T-helper 17 cell (primary cell): ENCODE data around the gene NPHS1. TPM values are rescaled to one million over a fixed set of nuclear protein-coding genes. Genes with fewer than 3 reads are reported as not detected.
A peak's percentile ranks its signal among the peaks of the same experiment; 100 is the strongest.

Source experiments
- ATAC-seq: fragments of 150-1000 bp; cut with Tn5 transposase; 2 replicates; pipeline ENCODE4 v1.10.0; 2021; ENCODE audit warnings: mild to moderate bottlenecking, moderate library complexity
- DNase-seq, 3 donors: peaks; one replicate each; pipeline versions ENCODE4 v3.0.0 to v3.0.0-alpha.2; 2020 to 2021
- H3K9me3 ChIP-seq: one replicate; pipeline ENCODE4 v1.7.0; 2013; ENCODE audit warnings: low read length, mild to moderate bottlenecking; ENCODE audit not compliant: control insufficient read depth, poor library complexity, severe bottlenecking
- H3K27ac Mint-ChIP-seq: one replicate; pipeline ENCODE4 v1.8.0; 2022; ENCODE audit warnings: mild to moderate bottlenecking, moderate library complexity, mixed read lengths
- H3K27me3 Mint-ChIP-seq: one replicate; pipeline ENCODE4 v1.8.0; 2022; ENCODE audit warnings: mixed read lengths
- H3K36me3 Mint-ChIP-seq: one replicate; pipeline ENCODE4 v1.8.0; 2022; ENCODE audit warnings: low read depth, mixed read lengths
- H3K4me1 Mint-ChIP-seq: one replicate; pipeline ENCODE4 v1.8.0; 2022; ENCODE audit warnings: mild to moderate bottlenecking, mixed read lengths
- H3K4me3 Mint-ChIP-seq: one replicate; pipeline ENCODE4 v1.8.0; 2022; ENCODE audit warnings: mild to moderate bottlenecking, moderate library complexity, mixed read lengths
- total RNA-seq, 4 donors: library from RNA in 2 of 4; stranded (reverse) in 2 of 4; gene quantifications; one replicate each; pipeline ENCODE4 v1.2.3 and lab custom pipeline; 2022 to 2026

The NPHS1 gene
- total RNA-seq, 2 donors from 2014 or later = not detected

DNA sequence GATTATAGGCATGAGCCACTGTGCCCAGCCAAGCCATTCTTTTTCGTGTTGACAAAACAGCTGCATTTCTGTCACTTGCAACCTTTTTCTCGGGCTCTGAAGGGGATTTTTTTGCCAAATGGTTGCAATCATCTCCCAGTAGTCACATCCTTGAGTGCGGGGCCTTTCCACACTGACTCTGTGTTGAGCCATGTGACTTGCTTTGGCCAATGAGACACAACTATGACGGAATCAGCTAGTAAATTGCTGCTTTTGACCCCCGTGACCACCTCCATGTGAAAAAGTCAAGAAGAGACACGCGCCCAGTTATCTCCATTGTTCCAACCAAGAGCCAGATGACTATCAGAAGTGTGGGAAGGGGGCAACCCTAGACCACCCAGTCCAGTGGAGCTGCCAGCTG, 18.3 kb downstream of the NPHS1 start:
- H3K27me3 Mint-ChIP-seq = peaks cover 34% of the 10 kb centered on the region
- H3K27ac Mint-ChIP-seq = no peak overlapping the region

DNA sequence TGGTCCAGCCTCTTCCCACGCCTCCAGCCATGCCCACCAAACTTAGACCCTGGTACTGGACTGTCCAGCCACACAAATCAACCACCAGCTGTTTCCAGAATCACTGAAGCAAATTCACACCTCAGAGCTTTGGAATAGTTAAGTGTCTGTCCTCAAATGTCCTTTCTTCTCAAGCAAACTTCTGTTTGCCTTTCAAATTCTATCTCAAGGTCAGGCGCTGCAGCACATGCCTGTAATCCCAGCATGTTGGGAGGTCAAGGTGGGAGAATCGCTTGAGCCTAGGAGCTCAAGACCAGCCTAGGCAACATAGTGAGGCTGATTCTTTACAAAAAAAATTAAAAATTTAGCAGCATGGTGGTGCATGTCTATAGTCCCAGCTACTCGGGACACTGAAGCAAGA, 20.2 kb downstream of the NPHS1 start:
- ATAC-seq (no peak), DNase-seq (no peak)
- Mint-ChIP-seq H3K27me3 (peaks cover 34% of the 10 kb centered on the region), H3K4me1 (no peaks in the 10 kb centered on the region), H3K36me3 (peaks cover 3% of the 10 kb centered on the region), H3K4me3 (no peak overlapping the region), H3K27ac (no peak overlapping the region)
- no peaks in the 10 kb centered on the region for H3K9me3 ChIP-seq

More for the DNA sequence above, 18.3 kb downstream of the NPHS1 start:
- peaks cover 3% of the 10 kb centered on the region for H3K36me3 Mint-ChIP-seq
- no peak overlapping the region for H3K4me3 Mint-ChIP-seq
- ATAC-seq (no peak), DNase-seq (no peak)
- no peaks in the 10 kb centered on the region for H3K4me1 Mint-ChIP-seq
- H3K9me3 ChIP-seq = no peaks in the 10 kb centered on the region

DNA sequence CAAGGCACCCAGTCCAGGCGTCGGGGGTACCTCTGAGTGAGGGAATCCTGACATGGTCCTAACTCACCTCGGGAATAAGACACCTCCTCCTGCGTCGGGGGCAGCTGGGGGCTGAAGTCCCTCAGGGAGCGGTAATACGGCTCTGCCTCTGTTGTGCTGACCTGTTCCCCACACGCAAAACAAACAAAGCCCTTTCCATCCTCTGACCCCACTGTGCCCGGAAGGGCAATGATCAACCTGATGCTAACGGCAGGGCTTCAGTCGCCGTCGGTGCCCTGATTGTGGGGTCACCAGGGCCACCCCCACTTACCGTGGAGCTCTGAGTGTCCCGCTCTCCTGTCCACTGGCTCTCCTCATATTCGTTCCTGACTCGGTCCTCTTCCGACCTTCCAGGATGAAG, 21.3 kb downstream of the NPHS1 start:
- H3K4me1 Mint-ChIP-seq = no peaks in the 10 kb centered on the region
- no peaks in the 10 kb centered on the region for H3K9me3 ChIP-seq
- H3K27ac Mint-ChIP-seq = no peak overlapping the region
- H3K36me3 Mint-ChIP-seq = peaks cover 3% of the 10 kb centered on the region
- peaks cover 33% of the 10 kb centered on the region for H3K27me3 Mint-ChIP-seq
- DNase-seq = no peak
- no peak for ATAC-seq
- no peak overlapping the region for H3K4me3 Mint-ChIP-seq

DNA sequence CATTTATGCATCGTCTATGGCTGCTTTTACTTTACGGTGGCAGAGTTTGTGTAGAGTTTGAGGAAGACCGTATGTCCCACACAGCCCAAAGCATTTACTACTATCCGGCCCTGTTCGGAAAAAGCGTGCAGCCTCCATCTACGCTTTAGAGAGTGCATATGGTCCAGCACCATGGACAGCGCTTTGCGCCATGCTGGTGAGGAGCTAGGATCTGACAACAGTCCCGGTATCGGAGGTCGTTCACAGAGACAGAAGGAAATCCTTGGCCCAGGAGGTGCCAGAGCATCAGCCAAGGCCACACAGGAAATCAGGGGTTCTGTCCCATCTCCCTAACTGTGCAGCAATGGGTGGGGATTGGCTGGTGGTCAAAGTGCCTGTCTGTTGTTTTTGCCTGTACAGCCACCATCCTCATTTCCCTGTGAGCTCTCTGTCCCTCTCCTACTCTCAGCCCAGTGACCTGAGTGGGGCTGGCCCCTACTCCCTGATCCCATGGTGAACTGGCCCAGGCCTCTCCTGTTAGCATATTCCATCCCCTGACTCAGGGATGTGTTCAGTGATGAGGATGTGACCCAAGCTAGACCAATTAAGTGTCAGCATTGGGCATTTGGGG, 23.5 kb downstream of the NPHS1 start:
- H3K27me3 Mint-ChIP-seq = peaks cover 34% of the 10 kb centered on the region
- no peaks in the 10 kb centered on the region for H3K4me1 Mint-ChIP-seq
- no peaks in the 10 kb centered on the region for H3K9me3 ChIP-seq
- DNase-seq = peak in 1 of 3 donors; percentile 29
- H3K27ac Mint-ChIP-seq = no peak overlapping the region
- peak; percentile 56 for ATAC-seq
- H3K36me3 Mint-ChIP-seq = peaks cover 3% of the 10 kb centered on the region
- H3K4me3 Mint-ChIP-seq = no peak overlapping the region

DNA sequence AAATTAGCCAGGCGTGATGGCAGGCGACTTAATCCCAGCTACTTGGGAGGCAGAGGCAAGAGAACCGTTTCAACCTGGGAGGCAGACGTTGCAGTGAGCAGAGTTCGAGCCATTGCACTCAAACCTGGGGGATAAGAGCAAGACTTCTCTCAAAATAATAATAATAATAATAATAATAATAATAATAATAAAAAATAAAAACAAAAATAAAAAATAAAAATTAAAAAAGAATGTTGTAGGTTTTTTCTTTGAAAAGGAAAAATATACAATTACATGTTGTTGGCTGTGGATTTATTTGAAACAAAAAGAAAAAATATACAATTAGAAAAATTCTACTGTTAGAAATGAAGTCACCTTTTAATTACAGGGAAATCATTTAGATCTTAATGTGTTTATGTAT, 28.2 kb downstream of the NPHS1 start:
- ATAC-seq (no peak), DNase-seq (no peak)
- Mint-ChIP-seq H3K27me3 (peaks cover 26% of the 10 kb centered on the region), H3K4me1 (no peaks in the 10 kb centered on the region), H3K4me3 (no peak overlapping the region), H3K36me3 (no peaks in the 10 kb centered on the region), H3K27ac (no peak overlapping the region)
- H3K9me3 ChIP-seq = no peaks in the 10 kb centered on the region

DNA sequence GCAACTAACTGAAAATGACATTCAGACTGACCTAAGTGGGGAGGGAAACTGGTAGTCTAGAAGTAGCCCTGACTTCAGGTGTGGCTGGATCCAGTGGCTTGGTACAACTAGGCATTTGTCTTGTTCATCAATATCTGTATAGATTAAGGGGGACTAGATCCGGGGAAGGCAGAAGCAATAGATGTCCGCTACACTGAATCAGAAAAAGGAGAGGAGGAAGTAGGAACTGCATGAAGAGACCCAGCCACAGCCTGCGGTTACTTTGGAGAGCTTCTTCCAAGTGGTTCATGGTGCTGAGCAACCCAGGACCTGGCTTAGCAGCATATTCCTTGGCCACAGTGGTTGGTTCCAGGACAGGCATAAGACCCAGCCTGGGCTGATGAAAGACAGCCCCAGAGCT, 29.7 kb downstream of the NPHS1 start:
- ATAC-seq = no peak
- DNase-seq = no peak
- H3K4me1 Mint-ChIP-seq = peaks cover 2% of the 10 kb centered on the region

DNA sequence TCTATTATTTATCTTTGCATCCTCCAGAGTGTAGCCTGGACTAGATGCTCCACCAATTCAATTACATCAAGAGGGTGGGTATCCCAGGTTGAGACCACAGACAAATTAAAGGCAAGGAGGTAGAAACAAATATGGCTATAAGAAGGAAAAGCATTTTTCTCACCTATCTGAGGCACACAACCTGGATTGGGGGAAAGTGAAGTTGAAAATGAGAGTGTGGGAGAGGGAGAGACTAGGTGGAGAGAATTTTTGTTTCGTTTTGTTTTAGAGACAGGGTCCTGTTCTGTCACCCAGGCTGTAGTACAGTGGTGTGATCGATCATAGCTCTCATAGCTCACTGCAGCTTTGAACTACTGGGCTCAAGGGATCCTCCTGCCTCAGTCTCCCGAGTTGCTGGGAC, 33.9 kb downstream of the NPHS1 start:
- Mint-ChIP-seq H3K27ac (no peak overlapping the region), H3K27me3 (peaks cover 29% of the 10 kb centered on the region), H3K4me1 (peaks cover 2% of the 10 kb centered on the region), H3K36me3 (peaks cover 3% of the 10 kb centered on the region), H3K4me3 (no peak overlapping the region)
- ATAC-seq = no peak
- H3K9me3 ChIP-seq = no peaks in the 10 kb centered on the region
- no peak for DNase-seq

More for the DNA sequence above, 29.7 kb downstream of the NPHS1 start:
- H3K9me3 ChIP-seq = no peaks in the 10 kb centered on the region
- Mint-ChIP-seq H3K27ac (no peak overlapping the region), H3K27me3 (peaks cover 33% of the 10 kb centered on the region), H3K36me3 (peaks cover 3% of the 10 kb centered on the region), H3K4me3 (no peak overlapping the region)

DNA sequence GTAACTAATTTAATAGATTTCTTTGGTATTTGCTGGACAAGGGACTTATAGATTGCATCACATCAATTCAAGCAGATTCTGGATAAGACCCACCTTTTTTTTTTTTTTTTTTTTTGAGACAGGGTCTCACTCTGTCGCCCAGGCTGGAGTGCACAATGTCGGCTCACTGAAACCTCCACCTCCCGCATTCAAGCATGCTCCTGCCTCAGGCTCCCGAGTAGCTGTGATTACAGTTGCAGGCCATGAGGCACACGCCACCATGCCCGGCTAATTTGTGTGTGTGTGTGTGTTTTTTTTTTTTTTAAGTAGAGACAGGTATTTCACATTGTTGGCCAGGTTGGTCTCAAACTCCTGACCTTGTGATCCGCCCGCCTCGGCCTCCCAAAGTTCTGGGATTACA, 35.5 kb downstream of the NPHS1 start:
- Mint-ChIP-seq H3K4me1 (peaks cover 2% of the 10 kb centered on the region), H3K4me3 (no peak overlapping the region), H3K36me3 (peaks cover 3% of the 10 kb centered on the region), H3K27ac (peak overlapping the region; percentile 60), H3K27me3 (peaks cover 33% of the 10 kb centered on the region)
- ATAC-seq = no peak
- no peak for DNase-seq
- no peaks in the 10 kb centered on the region for H3K9me3 ChIP-seq

DNA sequence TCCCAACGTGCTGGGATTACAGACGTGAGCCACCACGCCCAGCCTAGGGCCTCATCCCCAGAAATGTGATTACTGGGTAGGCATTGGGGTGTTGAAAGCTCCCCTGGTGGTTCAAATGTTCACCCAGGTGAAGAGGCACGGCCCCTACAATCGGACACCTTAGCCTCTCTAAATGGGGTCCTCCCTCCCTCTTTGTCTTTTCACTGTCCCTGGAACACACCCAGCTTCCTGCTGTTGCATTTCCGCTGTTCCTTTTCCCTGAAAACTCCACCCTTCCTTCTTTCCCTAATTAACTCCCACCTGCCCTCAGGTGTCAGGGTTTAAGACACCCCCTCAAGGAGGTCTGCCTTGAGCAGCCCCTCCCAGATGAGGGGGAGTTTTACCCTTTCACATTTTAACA, 36.0 kb downstream of the NPHS1 start:
- Mint-ChIP-seq H3K4me1 (peaks cover 2% of the 10 kb centered on the region), H3K27ac (peak overlapping the region; percentile 60), H3K4me3 (peak overlapping the region; percentile 45), H3K27me3 (peaks cover 36% of the 10 kb centered on the region), H3K36me3 (peaks cover 3% of the 10 kb centered on the region)
- ATAC-seq (no peak), DNase-seq (no peak)
- no peaks in the 10 kb centered on the region for H3K9me3 ChIP-seq

DNA sequence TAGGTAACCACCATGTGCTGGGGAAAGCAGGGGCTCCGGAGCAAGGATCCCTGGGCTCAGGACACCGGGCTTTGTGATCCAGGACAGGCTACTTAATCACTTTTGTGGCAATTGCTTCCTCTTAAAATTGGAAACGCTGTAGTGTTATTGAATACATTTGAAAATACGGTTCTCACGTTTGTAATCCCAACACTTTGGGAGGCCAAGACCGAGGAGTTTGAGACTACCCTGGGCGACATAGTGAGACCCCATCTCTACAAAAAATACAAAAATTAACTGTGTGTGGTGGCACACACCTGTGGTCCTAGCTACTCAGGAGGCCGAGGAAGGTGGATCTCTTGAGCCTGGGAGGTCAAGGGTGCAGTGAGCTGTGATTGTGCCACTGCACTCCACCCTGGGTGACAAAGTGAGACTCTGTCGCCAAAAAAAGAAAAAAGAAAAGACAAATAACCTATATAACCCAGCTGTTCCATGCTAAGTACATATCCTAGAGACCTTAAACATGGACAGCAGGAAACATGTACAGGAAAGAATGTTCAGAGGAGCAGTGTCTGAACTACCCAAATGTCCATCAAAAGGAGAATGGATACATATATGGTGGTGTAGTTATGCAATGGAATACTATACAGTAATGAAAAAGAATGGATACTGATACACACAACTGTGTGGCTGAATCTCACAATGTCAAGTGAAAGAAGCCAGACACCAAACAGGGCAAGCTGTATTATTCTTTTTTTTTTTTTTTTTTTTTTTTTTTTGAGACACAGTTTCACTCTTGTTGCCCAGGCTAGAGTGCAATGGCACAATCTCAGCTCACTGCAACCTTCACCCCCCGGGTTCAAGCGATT, 39.0 kb downstream of the NPHS1 start:
- Mint-ChIP-seq H3K4me1 (peaks cover 2% of the 10 kb centered on the region), H3K36me3 (peaks cover under 1% of the 10 kb centered on the region), H3K27ac (no peak overlapping the region), H3K27me3 (peaks cover 43% of the 10 kb centered on the region), H3K4me3 (no peak overlapping the region)
- H3K9me3 ChIP-seq = no peaks in the 10 kb centered on the region
- DNase-seq (no peak), ATAC-seq (no peak)

DNA sequence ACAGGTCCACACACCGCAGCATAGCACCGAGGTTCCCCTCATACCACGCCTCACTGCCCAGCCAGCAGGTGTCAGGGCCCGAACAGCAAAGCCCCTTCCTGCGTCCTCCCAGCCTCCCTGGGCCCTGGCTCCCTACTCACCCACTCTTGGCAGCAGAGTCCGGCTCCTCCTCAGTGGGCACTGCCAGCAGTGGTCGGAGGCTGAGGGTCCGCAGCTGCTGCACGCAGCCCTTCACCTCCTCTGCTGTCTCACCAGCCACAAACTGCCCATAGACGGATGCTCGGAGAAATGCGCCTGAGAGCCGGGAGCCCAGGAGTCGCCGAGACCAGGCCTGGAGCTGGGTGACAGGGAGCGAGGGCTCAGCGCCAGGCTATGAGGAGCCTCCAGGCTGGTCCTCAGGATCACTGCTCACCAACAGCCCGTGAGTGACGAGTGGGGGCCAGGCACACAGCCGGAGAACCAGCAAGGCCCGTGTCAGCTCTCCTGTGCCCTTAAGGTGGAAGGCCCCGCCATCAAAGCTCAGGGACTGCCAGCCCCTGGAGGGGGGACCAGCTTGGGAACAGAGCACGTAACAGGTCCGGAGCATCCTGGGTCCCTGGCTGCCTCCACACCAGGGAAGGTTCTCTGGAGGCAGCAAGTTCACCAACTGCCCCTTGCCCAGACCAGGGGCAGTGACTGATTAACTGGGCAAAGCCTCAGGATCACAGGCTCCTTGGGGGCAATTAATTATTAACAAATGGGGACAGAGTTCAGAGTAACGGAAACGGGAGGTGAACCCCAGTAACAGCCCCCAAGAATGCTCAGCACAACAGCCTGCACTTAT, 39.9 kb downstream of the NPHS1 start, which contains the start of gene PRODH2:
Gene PRODH2, minus strand, starts transcription at position 626 of the 823 bp plus-strand sequence. Its CDS starts 40 bp downstream, at position 586.
- Mint-ChIP-seq H3K36me3 (no peaks in the 10 kb centered on the region), H3K27ac (no peak within 1 kb of the TSS), H3K4me3 (no peak within 1 kb of the TSS), H3K27me3 (peaks cover 46% of the 10 kb centered on the region), H3K4me1 (peaks cover 2% of the 10 kb centered on the region)
- DNase-seq (no peak), ATAC-seq (no peak)
- no peaks in the 10 kb centered on the region for H3K9me3 ChIP-seq

DNA sequence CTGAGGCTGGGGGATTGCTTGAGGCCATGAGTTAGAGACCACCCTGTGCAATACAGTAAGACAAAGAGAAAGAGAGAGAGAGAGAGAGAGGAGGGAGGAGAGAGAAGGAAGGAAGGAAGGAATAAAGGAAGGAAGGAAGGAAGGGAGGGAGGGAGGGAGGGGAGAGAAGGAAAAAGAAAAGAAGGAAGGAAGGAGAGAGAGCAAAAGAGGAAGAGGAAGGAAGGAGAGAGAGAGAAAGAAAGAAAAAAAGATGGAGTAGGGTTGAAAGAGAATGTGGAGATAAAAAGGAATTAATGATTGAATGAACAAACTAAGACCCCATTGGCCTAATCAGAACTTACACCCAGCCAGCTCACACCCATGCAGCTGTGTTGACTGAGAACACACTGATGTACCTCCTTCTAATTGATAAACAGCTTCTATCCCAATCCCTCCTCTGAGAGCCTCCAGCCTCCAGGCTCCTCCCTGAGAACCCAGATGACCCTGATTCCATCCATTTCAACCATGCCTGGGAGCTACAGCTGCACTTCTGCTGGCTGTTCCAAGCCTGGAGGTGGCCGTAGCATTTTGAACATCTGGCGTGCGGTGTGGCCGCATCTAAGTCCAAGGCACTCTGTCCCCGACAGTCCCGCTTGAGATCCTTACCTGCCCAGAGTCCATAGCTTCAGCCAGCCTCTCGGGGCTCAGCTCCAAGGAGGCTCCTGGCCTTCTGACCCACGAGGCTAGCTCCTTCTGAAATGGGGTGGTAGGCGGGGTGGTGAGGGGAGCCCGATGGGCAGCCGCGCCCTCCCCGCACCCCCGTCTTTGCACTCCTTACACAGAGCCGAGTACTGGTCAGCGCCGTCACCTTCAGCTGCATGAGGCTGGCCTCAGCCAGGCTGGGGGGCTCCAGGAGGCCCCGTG, 40.7 kb downstream of the NPHS1 start:
- H3K4me3 Mint-ChIP-seq = no peak overlapping the region
- peaks cover 43% of the 10 kb centered on the region for H3K27me3 Mint-ChIP-seq
- H3K36me3 Mint-ChIP-seq = no peaks in the 10 kb centered on the region
- no peak for ATAC-seq
- peaks cover 2% of the 10 kb centered on the region for H3K4me1 Mint-ChIP-seq
- H3K9me3 ChIP-seq = no peaks in the 10 kb centered on the region
- no peak overlapping the region for H3K27ac Mint-ChIP-seq
- no peak for DNase-seq
